NCI-H187 treated with DMSO at 0.1 percent for 48 hours (cell line): ENCODE data around the gene GLRX.

ENCODE experiments used
- DNase-seq: peaks from one replicate; lab custom pipeline; 2025; lab: John Stamatoyannopoulos, UW

GLRX gene

DNA sequence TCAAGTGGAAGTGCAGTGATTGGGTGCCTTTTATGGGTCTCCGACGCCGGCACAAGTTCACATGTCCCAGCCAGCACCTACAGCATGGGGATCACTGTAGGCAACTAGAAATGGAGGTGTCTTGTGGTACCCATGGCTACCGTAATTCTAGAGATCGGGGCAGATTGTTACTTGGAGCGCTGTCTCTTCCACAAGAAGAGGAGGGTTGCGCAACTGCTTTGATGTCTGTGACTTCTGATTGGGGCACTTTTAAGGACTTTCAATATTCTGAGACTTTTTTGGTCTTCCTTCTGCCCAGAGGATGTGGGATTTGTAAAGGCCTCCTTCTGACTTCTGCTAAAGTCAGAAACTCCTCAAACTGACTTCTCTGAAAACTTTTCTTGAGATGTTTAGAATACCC, 41.9 kb downstream of the GLRX start:
- no peak for DNase-seq

DNA sequence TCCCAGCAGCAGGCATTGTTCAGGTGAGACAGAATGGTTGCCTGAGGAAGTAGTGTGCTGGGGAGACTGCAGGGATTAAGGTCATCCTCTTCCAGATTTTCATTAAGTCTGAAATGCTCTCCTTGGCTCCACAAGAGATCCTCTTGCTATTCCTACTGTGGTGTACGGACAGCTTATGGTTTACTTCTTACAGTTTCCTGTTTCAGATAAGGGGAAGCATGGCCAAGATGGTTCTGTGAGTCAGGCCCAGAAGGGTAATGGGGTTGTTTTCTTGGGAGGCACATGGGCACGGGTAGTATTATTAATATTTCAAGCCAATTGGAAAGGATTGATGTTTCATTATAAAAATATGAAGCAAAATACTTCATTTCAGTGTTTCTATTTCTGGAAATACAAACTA, 42.9 kb downstream of the GLRX start:
- DNase-seq: no peak

- no peak for DNase-seq
These were observed 43.7 kb downstream of the GLRX start for GRCh38 chr5:95778713-95779436.

DNA sequence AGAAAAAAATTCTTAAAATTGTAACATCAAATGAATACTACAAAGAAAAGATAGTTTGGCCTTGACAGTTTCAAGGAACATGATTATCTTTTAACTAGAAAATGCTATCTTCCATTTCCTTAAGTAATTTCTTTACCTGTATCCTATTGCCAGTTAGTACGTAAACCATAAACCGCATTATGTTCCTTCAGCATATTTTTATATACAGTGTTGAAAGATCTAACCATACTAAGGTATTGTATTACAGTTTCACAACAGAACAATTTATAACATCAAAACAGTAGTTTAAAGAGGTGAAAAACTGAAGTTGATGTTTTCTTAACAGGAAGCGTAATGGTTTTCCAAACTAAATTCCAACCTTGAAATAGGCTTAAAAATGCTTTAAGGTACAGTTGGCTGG, 45.1 kb downstream of the GLRX start:
- no peak for DNase-seq

GRCh38 chr5:95773335-95774059, 49.0 kb downstream of the GLRX start:
- no peak for DNase-seq

- DNase-seq: no peak
These were observed 50.6 kb downstream of the GLRX start for GRCh38 chr5:95771892-95772291.

GRCh38 chr5:95770830-95771708, 51.5 kb downstream of the GLRX start:
- DNase-seq: no peak

DNA sequence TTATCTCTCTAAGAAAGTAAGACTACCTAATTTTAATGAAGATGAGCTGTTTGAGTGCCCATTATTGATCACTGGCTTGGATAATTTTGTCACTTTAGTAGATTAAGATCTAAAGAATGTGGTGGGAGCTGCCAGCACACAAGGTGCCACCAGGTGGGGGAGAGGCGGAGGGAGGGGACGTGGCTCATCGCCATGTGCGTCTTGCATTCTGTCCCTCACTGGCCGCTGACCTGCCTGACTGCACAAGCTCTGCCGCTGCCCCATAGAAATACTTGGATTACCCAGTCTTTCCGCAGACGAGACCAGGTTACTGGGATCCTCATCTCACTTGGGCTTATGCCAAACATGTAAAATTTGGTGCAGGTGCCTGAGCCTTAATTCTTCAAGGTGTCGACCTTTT, 53.8 kb downstream of the GLRX start:
- no peak for DNase-seq

- DNase-seq: no peak
These were observed 58.6 kb downstream of the GLRX start for GRCh38 chr5:95763941-95764340.
